GM12878 (cell line): Measurements from ENCODE around the gene INPP4B.

Source experiments
- FOS ChIP-seq: IDR thresholded peaks from 3 replicates; pipeline ENCODE4 v1.6.1; 2011; ENCODE audit warnings: borderline replicate concordance; ENCODE audit not compliant: insufficient read length; ENCODE audit errors: extremely low read depth
- GABPA ChIP-seq: IDR thresholded peaks from 2 replicates; pipeline ENCODE4 v1.6.1; 2014; ENCODE audit warnings: antibody characterized with exemption, low read depth, mild to moderate bottlenecking, inconsistent platforms
- JUND ChIP-seq: IDR thresholded peaks from 2 replicates; pipeline ENCODE4 v1.6.1; 2012; ENCODE audit warnings: low read depth, mild to moderate bottlenecking, low read length, improper control_type of control experiment, moderate library complexity
- RAD21 ChIP-seq: IDR thresholded peaks from 2 replicates; pipeline ENCODE4 v1.6.1; 2011; ENCODE audit warnings: mild to moderate bottlenecking, low read depth, low read length, moderate library complexity; ENCODE audit not compliant: insufficient read depth
- RFX5 ChIP-seq: IDR thresholded peaks from 2 replicates; pipeline ENCODE4 v1.6.1; 2011; ENCODE audit warnings: low read depth, low read length, improper control_type of control experiment
- SP1 ChIP-seq: IDR thresholded peaks from one replicate; pipeline ENCODE4 v1.6.1; 2011; ENCODE audit warnings: low read depth, low read length
- YY1 ChIP-seq: IDR thresholded peaks from 2 replicates; pipeline ENCODE4 v1.6.1; 2011; ENCODE audit warnings: low read depth, mild to moderate bottlenecking, low read length
- ZNF274 ChIP-seq: IDR thresholded peaks from one replicate; pipeline ENCODE4 v1.8.0; 2011; ENCODE audit not compliant: insufficient read length, insufficient read depth
- TF ChIP-seq, protein P1 (sequence below), 3 experiments: IDR thresholded peaks in 2 of 3; conservative IDR thresholded peaks in 1 of 3; 2 replicates each; pipeline ENCODE4 v1.5.1; 2011; ENCODE audit warnings: low read depth in 3 of 3, low read length in 3 of 3, mild to moderate bottlenecking in 3 of 3, control low read depth in 2 of 3, moderate library complexity in 2 of 3, inconsistent platforms in 1 of 3, mixed read lengths in 1 of 3; ENCODE audit not compliant: control insufficient read depth in 2 of 3, insufficient read depth in 1 of 3; ENCODE audit errors: extremely low read depth in 1 of 3
- TF ChIP-seq, protein P2 (sequence below): fragments of 450-650 bp; IDR thresholded peaks from 2 replicates; pipeline ENCODE4 v1.6.1; 2018; ENCODE audit warnings: mild to moderate bottlenecking, low read depth, moderate library complexity; ENCODE audit not compliant: partially characterized antibody
- TF ChIP-seq, protein P3 (sequence below): fragments of 450-650 bp; IDR thresholded peaks from 2 replicates; pipeline ENCODE4 v1.6.1; 2017; ENCODE audit warnings: mild to moderate bottlenecking

DNA sequence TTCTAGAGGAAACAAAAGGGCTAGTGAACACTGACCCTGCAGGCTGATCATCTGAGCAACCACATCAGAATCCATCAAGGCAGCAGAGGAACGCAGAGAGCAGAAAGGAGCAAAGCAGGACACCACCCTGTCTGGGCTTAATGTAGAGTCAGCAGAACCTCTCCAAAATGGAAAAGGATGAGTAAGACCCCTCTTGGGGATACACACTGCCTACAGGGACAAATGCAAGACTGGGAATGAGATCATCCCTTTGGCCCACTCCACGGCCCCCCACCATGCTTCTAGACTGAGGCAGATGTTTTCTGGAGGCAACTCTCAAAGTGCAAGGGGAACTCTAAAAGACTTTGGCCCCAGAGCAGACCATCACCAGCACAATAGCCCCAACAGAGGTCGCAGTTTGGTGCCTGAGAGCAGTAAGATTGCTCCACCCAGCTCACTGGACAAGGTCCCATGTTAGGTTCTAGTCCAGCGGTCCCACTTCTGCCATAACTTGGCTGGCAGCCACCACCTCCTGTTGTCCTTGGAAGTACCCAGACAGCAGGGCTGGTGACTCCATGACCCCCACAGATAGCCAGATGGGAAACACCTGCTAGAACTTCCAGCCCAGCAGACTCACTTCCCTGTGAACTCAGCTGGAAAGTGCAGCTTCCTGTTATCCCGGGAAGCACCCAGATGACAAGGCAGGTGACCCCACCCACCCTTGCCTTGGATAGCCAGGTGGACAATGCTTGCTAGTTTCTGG is 372.7 kb downstream of the INPP4B start:
- TF ChIP-seq RFX5 (no peak), RAD21 (no peak), FOS (no peak), ZNF274 (no peak), GABPA (no peak), YY1 (no peak), JUND (no peak), SP1 (no peak)
- TF ChIP-seq, protein P1, sequence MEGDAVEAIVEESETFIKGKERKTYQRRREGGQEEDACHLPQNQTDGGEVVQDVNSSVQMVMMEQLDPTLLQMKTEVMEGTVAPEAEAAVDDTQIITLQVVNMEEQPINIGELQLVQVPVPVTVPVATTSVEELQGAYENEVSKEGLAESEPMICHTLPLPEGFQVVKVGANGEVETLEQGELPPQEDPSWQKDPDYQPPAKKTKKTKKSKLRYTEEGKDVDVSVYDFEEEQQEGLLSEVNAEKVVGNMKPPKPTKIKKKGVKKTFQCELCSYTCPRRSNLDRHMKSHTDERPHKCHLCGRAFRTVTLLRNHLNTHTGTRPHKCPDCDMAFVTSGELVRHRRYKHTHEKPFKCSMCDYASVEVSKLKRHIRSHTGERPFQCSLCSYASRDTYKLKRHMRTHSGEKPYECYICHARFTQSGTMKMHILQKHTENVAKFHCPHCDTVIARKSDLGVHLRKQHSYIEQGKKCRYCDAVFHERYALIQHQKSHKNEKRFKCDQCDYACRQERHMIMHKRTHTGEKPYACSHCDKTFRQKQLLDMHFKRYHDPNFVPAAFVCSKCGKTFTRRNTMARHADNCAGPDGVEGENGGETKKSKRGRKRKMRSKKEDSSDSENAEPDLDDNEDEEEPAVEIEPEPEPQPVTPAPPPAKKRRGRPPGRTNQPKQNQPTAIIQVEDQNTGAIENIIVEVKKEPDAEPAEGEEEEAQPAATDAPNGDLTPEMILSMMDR (IDR thresholded peaks at IDR 0.05 in 2 of 3, conservative IDR thresholded peaks at IDR 0.05 in 1 of 3; ENCODE audit: control insufficient read depth in 2 of 3, extremely low read depth in 1 of 3, insufficient read depth in 1 of 3, low read depth in 3 of 3, low read length in 3 of 3) = no peak
- TF ChIP-seq, protein P2, sequence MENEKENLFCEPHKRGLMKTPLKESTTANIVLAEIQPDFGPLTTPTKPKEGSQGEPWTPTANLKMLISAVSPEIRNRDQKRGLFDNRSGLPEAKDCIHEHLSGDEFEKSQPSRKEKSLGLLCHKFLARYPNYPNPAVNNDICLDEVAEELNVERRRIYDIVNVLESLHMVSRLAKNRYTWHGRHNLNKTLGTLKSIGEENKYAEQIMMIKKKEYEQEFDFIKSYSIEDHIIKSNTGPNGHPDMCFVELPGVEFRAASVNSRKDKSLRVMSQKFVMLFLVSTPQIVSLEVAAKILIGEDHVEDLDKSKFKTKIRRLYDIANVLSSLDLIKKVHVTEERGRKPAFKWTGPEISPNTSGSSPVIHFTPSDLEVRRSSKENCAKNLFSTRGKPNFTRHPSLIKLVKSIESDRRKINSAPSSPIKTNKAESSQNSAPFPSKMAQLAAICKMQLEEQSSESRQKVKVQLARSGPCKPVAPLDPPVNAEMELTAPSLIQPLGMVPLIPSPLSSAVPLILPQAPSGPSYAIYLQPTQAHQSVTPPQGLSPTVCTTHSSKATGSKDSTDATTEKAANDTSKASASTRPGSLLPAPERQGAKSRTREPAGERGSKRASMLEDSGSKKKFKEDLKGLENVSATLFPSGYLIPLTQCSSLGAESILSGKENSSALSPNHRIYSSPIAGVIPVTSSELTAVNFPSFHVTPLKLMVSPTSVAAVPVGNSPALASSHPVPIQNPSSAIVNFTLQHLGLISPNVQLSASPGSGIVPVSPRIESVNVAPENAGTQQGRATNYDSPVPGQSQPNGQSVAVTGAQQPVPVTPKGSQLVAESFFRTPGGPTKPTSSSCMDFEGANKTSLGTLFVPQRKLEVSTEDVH = no peak
- TF ChIP-seq, protein P3, sequence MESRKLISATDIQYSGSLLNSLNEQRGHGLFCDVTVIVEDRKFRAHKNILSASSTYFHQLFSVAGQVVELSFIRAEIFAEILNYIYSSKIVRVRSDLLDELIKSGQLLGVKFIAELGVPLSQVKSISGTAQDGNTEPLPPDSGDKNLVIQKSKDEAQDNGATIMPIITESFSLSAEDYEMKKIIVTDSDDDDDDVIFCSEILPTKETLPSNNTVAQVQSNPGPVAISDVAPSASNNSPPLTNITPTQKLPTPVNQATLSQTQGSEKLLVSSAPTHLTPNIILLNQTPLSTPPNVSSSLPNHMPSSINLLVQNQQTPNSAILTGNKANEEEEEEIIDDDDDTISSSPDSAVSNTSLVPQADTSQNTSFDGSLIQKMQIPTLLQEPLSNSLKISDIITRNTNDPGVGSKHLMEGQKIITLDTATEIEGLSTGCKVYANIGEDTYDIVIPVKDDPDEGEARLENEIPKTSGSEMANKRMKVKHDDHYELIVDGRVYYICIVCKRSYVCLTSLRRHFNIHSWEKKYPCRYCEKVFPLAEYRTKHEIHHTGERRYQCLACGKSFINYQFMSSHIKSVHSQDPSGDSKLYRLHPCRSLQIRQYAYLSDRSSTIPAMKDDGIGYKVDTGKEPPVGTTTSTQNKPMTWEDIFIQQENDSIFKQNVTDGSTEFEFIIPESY = no peak
